GM21528 (cell line): Measurements from ENCODE around the gene OSBPL6.
"Not testable (repeated sequence)": the region's sequence is repeated elsewhere in the genome, so short reads cannot be mapped to it uniquely, and the experiment has no call there.

Experiments used
- ATAC-seq: cut with Tn5 transposase; IDR thresholded peaks from one replicate; pipeline ENCODE4 v1.9.1; 2021; ENCODE audit warnings: mild to moderate bottlenecking, moderate library complexity; ENCODE audit not compliant: unreplicated experiment, low FRiP score

The OSBPL6 gene

DNA sequence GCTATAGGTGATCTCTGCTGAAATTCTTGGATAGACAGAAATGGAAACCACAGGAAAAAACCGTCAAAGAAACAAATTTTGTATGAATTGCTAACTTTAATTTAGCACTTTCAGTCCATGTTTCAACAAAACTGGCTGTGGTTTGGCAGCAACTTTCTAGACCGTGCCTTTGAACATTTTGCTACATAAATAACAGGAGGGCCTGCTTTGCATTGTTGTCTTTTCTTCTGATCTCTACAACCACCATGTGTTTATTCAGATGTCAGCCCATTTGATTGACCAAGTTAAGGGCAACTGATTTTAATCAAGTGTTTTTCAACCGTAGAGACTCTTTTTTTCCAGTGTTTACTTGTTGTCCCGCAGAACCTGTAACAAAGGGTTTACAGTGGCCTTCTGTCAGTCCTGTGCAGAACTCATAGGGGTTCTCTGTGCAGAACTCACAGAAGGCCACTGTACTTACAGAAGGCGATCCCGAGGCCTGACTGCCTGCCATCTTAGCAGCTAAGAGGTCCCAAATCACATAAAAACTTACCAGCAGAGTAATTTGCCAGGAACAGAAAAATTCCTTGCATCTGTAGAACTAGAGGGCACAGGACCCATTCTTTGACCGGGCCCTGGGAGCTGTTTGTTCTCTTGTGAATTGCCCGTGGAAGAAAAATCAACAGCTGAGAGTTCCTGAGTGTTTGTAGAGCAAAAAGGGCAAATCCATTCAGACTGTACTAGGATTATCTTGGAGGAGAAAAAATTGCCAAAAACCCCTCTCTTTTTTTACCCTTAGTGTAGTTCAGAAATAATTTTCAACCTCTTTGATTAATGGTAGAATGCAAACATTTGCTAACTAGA, 136.1 kb downstream of the OSBPL6 start:
- no peak for ATAC-seq

DNA sequence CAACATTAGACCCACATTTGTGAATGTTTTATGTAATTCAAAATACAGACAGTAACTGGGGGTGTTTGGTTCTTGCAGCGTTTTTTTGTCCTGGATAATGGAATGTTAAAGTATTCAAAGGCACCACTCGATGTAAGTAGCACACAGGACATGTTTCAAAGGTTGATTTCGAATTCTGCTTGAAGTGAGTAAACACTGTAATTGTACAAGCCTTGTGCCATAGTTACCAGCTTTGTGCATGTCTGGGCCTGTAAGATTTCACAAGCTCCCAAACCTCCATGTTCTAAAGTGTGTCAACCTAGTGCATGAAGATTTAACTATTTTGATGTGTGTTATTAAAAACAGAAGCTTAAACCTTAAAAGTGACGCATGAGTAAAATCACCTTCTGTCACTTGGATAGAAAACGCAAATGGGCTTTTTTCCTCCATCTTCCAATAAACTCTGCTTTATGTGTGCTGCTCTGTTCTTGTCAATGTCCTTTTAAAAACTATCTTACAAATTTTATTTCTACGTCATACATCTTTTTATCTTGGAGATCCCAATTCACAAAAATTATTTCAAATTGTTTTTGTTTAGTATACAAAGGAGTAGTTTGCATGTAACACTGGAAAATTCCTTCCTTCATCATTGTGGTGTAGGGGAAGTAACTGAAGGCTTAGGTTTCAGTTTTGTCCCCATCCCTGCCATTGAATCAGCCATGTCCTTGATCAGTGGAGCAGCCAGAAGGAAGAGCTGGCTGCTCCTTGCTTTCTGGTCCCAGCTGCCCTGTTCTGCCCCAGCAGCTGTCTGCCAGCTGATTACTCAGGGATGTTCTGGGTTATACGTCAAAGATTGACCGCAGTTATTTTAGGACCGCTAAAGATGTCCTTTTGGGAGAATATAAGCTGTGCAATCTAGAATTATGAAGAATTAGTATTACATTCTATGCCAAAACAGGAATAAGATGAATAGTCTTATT, 137.4 kb downstream of the OSBPL6 start:
- ATAC-seq, result no peak

DNA sequence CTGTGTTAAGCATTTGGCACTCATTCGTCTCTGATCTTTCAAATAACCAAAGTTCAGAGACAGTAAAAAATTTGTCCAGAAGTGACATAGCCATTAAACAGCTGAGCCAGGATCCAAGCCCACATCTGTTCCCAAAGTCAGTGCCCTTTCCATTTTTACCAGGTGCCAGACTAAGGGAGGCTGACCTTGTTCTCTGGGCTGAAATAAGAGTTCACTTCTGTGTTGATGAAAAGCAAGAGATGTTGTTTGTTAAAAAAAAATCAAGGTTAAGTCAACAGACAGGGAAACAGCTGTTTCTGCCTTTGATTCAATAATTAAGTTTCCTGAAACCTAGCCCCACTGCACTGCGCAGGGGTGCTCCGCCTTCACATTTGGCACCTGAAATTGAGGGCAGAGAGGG, 139.5 kb downstream of the OSBPL6 start:
- ATAC-seq, result no peak

DNA sequence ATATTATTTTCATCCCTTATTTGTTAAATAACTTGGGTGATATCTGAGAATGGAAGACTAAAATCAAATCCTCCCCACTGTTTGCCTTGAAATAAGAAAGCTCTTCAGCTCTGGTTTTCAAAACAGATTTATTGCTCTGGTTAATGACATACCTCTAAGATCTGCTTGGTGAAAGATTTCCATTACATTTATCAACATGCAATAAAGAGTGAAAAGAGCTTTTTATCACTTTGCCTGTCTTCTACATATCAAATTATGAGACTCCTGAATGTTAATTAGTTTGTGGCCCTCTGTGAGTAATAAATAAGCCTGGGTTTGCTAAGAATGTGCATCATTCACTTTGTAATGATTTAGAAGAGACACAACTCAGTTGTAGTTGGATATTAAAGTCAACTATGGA, 140.9 kb downstream of the OSBPL6 start:
- no peak for ATAC-seq

- no peak for ATAC-seq
Measured at GRCh38 chr2:178344121-178344520, 149.8 kb downstream of the OSBPL6 start.

DNA sequence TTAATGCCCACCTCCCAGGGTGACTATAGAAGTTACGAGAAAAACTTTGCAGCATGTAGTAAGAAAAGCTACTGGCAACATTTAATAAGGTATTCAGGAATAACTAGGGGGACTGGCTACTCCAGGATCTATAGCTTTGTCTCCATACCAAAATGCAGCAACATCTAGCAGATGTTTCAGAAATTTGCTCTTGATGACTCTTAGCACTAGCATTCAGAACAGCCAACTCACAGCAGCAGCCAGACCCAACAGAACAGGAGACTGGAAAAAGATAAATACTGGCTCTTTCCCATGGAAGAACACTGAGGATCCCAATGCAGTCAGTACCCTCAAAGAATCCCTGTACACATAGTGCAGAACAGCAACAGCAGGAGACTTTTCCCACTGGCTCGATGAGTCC, 151.6 kb downstream of the OSBPL6 start:
- ATAC-seq, result no peak

GRCh38 chr2:178350051-178350450, 155.7 kb downstream of the OSBPL6 start:
- no peak for ATAC-seq

- ATAC-seq, result not testable (repeated sequence)
Measured at GRCh38 chr2:178357704-178358103, 163.4 kb downstream of the OSBPL6 start.

DNA sequence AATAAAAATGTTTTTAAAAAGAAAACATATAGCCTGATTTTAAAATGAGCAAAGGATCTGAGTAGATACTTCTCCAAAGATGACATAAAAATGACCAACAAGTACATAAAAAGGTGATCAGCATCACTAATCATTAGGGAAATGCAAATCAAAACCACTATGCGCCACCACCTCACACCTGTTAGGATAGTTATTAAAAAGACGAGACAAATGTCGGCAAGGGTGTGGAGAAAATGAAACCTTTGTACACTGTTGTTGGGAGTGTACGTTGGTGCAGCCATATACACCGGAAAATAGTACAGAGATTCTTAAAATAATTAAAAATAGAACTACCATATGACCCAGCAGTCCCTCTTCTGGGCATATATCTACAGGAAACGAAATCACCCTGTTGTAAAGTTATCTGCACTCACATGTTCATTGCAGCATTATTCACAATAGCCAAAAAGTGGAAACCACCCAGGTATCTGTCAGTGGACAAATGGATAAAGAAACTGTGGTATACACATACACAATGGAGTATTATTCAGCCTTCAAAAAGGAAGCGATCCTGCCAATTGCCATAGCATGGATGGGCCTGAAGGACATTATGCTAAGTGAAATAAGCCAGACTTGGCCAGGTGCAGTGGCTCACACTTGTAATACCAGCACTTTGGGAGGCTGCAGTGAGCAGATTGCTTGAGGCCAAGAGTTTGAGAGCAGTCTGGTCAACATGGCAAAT, 165.0 kb downstream of the OSBPL6 start:
- ATAC-seq, result no peak

DNA sequence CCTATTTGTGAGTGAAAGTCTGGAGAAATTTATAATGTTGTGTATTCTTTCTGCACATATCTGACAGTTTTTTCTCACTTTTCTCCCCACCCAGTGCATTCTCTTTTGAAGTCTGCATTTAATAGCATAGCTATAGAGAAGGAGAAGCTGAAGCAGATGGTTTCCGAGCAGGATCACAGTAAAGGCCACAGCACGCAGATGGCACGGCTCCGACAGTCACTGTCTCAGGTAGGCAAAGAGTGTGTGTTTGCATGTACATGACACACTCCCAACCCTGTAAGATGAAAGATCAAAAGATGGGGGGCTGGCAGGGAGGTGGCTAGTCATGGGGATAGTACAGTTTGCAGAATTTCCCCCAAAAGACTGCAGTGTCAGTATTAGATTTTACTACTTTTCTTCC, 167.3 kb downstream of the OSBPL6 start:
- no peak for ATAC-seq

DNA sequence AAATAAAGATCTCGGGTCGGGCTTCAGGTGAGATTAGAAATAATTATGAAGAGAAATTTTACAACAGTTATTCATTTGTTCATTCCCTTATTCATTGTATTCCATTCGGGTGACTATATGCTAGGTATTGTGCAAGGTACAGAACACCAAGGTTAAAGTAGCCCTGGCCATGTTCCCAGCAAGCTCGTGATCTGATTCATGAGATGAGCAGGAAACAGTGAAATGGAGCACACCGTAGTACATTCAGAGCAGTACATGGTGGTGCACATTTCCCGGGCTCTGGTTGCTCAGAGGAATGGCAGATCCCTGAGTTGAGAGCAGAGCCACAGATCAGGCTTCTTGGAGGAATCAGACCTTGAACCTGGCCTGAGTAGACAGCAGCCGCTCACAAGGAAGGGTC, 168.9 kb downstream of the OSBPL6 start:
- ATAC-seq, result no peak

- no peak for ATAC-seq
Measured at GRCh38 chr2:178365116-178365515, 170.8 kb downstream of the OSBPL6 start.

DNA sequence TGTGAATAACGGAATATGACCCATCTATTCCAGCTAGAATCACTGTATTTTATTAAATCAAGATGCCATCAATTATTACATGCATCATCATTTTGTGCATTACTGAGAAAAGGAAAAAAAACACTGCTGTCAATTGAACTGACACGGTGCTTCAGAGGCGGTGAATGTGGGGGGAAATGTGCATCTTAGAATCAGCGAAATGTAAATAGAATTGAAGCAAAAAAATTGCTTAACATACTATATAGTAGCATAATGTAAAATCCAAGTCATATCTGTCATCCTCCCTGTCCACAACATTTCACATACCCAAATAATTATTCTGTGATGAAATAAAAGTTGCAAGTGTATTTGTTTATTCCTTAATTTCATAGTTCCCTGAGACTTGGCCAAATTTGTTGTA, 172.1 kb downstream of the OSBPL6 start:
- ATAC-seq, result no peak

DNA sequence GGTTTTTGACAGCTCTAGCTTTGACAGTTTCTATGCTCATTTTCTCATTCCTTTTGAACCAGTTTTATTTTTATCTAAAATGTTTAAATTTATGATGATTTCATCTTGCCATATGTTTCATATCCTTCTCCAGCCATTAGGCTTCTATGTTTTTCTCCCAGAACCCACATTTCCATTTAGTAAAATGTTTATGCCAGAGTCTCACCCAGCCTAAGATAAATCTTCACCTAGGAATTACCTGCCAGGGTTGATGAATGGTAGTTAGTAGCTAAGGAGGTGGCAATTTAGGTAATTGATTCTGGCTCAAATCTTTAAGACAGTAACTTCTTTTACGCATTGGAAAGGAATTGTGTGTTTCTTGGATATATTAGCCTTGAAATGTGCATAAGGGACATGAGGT, 173.0 kb downstream of the OSBPL6 start:
- no peak for ATAC-seq

DNA sequence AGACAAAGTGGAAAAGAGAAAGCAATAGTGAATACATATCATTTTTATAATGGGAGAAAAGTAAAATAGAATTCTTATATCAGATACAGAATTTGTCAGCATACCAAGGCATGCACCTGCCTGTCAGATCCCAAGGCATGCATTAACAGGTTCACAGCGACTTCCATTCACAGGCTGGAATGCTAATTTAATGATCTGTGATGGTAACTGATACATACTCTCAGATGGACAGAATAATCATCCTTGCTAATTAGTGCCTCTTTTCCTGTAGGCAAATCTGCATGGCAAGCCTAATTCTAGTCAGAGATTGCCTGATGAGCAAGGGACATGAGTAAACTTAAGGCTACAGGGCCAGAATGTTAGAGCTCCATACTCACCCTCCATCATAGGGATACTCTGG, 180.6 kb downstream of the OSBPL6 start:
- ATAC-seq, result no peak

- no peak for ATAC-seq
Measured at GRCh38 chr2:178377046-178377445, 182.7 kb downstream of the OSBPL6 start.

DNA sequence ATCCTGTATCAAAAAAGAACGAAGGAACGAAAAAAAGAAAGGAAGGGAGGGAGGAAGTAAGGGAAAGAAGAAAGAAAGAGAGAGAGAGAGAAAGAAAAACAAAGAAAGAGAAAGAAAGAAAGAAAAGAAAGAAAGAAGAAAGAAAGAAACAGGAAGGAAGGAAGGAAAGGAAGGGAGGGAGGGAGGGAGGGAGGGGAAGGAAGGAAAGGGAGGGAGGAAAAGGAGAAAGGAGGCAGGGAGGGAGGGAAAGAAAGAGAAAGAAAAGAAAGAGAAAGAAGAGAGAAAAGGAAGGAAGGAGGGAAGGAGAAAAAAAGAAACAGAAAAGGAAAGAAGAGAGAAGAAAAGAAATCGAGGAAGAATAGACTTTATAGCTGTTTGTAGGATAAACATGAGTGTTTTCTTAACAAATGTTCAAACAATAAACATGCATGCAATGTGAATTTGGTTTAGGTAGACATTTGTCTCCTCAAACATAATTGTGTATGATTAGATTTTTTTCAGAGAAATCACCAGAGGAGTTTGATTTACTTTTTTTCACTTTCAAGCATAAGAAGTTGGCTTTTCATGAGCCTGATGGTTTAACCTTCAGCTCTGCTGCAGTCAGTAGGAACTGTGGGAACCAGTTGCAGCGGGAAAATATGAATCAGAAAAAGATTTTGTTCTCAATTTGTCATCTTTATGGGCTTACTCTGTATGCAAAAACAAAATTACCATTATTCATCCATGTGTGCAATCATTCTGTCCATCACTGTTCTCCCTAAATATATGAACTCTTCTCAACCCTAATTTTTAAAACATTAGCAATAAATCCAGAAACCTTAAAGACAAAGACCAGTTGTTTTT, 185.1 kb downstream of the OSBPL6 start:
- no peak for ATAC-seq

DNA sequence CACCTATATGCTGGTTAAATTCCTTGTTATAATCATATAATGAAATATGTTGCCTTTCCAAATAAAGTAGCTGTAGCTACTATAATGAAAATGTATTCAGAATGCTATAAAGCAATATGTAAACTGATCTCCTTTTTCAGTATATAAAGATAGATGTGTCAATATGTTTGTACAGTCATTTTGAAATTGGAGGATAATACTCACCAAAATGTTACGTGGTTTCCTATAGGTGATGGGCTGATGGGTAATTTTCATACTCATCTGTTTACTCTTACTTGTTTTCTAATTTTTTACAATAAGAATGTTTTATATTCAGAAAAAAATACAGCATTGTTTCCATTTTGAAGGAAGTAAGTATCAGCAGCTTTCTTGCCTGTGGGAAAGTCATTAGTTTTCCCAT, 186.5 kb downstream of the OSBPL6 start:
- no peak for ATAC-seq

DNA sequence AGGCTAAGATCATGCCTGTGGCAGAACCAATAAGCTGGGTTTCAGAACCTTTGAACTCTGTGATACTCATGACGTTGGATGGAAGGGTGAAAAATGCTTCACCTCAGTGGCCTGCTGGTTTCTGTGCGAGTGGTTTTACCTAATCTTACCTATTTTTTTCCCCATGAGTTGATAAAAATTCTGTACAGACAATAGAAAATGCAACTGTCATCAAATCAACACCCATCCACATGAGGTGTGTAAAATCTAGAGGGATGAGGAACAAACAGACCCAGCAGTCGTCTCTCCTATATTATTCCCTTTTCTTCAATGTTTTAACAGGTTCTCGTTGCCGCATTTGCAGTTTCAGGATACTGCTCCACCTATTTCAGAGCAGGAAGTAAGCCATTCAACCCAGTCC, 189.4 kb downstream of the OSBPL6 start:
- no peak for ATAC-seq

DNA sequence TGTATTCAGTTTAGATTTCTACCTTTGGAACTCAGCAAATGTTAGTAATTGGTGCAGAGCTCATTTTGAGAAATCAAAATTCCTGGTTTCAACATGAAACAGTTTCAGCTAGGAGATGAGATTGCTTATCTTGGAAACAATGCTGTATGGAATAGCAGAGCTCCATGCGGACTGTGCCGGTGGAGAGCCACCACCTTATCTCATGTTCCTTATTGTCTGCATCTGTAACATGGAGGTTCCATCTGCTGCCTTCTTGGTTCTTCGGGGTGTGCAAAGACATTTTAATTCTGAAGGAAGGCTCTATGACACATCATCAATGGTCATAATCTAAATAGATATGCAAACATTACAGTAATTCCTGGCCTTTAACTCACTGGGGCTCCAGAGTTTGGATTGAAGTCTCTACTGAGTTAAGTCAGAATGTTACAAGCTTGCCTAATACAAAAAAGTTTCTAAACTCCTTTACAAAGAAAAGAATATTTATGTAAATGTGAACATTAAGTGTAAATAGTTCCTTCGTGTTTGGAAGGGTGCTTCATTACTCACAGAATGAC, 191.4 kb downstream of the OSBPL6 start:
- no peak for ATAC-seq
